ENCODE data around the gene PNLIPRP1. TPM values are rescaled to one million over a fixed set of nuclear protein-coding genes. Genes with fewer than 3 reads are reported as not detected.

Gene PNLIPRP1
- total RNA-seq = not detected in 2 replicates

DNA sequence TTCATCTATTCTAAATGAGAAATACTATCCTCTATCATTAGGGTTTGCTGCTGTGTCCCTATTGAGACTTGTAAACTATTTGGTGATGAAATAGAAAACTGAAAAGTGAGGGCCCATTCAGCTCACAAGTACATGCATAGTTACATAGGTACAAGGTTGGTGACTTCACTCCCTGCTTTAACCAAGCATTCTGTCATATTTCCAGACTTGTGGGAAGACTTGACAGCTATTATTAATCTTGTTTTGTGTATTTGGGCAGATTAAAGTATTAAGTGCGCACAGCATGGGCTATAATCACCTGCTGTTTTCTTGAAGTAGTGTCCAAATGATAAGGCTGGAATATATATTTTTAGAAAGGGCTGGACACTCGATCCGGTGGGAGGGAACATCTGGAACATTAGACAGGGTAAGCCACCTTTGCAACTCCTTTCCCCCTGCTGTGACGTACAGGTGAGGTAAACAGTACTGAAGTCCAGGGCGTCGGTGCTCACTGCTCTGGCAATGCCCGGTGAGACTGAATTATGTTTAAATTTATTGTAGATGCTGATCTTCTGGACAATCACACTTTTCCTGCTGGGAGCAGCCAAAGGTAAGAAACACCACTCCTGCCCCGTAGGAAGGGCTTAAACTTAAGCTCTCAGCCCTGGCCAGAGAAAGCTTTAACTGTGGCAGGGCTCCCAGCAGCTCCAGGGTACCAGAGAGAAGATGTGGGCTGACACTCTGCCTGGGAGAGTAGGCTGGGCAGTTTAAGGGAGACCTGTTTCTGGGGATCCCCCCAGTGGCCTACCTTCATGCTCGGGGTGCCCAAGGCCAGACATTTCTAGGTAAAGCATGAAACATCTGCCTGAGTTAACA, at the start of gene PNLIPRP1:
TSS of gene PNLIPRP1 (plus strand) at position 370 of the 855 bp plus-strand sequence. CDS start at position 541, 171 bp downstream.
- no peak for DNase-seq

DNA sequence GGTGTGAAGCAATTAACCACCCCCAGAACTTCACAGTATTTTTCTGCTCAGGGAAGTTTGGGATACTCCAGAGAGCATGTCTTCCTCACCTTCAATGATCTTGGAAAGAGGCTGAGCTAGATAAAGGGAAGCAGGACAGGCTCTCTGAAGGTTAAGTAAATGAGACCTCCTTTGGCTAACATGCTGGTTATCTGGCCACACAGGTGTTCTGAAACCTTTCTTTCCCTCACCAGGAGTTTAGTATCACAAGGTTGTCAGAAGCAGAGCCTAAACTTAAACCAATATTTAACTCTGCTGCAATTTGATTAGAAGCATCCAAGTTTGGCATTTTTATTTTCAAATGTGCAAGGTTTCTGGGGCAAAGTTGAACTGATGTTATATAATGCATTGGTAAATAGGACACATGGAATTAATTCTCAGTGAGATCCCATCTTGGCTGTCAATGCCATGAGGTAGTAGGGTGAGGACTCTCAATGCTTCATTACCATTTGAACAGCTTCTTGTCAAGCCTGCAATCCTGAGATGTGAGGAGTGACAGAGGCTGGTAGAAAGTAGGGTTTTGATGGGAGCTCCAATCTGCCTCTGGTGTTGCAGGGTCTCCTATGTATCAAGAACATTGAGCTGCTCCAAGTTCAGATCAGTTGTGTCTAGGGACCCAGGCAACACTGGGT, 48.6 kb upstream of the PNLIPRP1 start:
- DNase-seq = no peak

DNA sequence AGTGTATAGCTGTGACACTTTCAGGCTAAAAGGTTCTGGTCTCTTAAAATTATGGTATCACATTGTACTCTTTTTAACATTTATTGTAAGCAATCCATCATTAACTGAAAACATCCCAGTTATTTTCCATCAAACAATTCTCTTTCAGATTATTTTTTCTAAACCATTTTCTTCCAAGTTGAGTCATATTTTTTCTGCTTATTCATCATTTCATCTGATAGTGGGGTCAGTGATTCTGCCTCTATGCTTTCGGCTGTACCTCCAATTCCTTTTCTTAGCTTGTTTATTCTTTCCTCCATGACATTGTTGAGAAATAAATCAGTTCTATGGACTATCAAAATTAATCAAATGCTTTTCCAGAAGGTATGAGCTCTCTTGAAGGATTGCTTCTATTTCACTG, 45.6 kb upstream of the PNLIPRP1 start:
- no peak for DNase-seq

DNA sequence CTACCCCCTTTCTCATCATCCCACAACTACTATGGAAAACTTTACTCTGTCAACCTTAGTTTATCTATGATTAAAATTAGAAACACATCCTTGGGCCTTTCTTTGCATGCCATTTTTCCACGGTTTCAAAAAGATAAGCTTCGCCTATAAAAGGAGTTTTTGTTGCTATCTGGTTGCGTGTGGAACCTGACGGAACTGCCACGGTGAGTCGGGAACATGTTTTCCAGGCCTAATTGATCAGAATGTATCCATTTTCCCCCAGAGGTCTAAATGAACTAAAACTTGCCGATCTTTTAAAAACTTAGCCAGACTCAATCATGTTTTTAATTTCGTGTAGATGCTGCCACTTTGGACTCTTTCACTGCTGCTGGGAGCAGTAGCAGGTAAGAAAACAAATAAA, 45.0 kb upstream of the PNLIPRP1 start, which contains the start of gene PNLIP:
TSS of gene PNLIP (plus strand) at position 176 of the 400 bp plus-strand sequence. CDS start at position 338, 162 bp downstream.
- no peak for DNase-seq

DNA sequence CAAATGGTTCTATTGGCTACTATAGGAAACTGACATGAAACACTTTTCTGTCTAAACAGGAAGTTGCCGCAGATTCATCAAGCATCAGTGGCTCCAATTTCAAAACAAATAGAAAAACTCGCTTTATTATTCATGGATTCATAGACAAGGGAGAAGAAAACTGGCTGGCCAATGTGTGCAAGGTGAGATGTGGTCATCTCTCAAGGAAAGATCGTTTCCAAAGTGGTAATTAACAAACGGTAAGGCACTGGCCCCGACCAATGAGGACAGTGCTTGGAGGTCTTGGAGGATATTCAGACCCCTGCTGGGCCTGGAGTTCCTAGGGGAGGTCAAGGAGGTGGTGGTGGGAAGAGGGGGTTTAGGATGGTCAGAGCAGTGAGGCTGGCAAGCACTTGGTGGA, 42.5 kb upstream of the PNLIPRP1 start:
- no peak for DNase-seq

DNA sequence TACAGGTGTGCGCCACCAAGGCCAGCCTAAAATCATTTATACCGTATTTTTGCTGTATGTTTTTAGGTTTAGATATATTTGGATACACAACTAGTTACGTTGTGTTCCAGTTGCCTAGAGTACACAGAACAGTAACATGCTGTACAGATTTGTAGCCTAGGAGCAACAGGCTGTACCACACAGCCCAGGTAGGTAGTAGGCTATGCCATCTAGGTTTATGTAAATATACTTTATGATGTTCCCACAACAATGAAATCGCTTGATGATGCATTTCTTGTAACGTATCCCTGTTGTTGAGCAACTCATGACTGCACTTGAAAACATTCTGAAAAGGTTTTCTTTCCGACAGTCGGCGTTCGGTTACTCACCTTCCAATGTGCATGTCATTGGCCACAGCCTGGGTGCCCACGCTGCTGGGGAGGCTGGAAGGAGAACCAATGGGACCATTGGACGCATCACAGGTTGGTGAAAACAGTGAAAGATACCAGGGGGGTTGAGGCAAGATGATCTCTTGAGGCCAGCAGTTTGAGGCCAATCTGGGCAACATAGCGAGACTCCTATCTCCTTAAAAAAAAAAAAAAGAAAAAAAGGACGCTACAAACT, 37.3 kb upstream of the PNLIPRP1 start:
- no peak for DNase-seq

DNA sequence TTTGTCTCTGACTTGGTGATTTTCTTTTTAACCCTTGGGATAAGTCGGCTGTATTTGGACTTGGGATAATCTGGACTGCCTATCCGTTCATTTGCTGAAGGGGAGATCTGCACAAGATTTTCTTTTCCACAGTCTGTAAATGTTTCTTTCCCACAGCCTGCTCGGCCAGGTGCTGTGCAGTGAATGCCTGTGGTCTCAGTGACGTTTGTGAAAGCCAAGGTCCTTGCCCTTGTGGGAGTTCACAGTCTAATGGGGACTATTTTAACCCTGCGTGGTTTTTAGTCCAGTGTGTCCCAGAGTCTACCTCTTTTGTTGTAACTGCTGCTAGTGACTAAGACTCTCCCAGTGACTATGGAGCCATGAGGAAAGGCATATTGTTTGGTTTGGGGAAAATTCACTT, 36.1 kb upstream of the PNLIPRP1 start:
- DNase-seq = no peak

DNA sequence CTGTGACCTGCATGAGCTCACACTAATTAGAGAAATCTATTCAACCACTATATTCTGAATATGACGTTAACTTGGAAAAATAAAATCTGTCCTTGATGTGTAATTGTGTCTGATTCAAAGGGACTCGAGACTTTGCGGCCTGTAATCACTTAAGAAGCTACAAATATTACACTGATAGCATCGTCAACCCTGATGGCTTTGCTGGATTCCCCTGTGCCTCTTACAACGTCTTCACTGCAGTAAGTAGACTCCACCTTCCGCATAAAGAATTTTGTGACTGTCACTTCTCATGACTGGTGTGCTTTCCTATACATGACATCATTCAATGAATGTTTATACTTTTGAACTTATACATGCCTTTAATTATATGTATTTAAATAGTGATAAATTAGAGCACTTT, 34.9 kb upstream of the PNLIPRP1 start:
- DNase-seq = no peak

DNA sequence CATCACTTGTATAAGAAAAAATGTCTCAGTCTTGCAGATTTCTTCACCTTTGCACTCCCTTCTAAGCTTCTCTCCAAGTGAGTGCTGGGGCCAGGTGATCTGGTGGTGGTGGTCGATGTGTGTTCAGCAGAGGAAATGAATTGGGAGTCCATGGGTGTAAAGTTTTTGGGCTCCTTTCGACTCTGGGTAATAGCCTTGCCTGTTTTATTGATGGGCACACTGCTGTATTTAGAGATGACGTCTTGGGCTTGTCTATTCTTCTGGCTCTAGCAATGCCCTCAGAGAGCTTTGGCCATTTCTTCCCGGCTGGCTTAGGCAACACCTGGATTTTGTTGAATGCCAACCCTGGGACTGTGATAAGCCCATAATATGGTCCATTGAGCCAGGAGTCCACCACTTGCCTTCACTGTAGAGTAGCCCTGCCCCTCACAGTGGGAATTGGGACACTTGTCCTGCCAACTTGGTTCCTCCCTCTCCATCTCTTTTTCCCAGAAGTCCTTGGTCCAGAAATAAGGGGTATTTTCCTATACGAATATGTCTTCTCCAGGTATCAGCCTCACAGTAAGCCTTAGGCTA, 33.4 kb upstream of the PNLIPRP1 start:
- no peak for DNase-seq

DNA sequence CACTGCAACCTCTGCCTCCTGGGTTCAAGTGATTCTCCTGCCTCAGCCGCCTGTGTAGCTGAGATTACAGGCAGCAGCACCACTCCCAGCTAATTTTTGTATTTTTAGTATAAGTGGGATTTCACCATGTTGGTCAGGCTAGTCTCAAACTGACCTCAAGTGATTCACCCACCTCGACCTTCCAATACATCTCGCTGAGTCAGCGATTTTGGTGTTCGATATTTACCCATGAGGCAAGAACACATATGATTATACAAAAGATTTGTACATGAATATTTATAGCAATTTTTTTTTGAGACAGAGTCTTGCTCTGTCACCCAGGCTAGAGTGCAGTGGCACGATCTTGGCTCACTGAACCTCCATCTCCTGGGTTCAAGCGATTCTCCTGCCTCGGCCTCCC, 25.2 kb upstream of the PNLIPRP1 start:
- no peak for DNase-seq

DNA sequence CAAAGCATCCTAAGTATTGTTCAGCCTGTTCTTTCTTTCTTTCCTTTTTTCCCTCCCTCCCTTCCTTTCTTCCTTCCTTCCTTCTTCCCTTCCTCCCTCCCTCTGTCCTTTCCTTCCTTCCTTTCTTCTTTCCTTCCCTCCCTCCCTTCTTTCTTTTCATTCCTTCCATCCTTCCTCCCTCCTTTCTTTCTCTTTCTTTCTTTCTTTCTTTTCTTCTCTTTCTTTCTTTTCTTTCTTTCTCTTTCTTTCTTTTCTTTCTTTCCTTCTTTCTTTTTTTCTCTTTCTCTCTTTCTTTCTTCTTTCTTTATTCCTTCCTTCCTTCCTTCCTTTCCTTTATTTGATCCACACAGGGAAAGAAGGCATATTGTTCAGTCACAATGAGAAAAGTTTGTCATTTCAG, 23.8 kb upstream of the PNLIPRP1 start:
- DNase-seq = no peak

DNA sequence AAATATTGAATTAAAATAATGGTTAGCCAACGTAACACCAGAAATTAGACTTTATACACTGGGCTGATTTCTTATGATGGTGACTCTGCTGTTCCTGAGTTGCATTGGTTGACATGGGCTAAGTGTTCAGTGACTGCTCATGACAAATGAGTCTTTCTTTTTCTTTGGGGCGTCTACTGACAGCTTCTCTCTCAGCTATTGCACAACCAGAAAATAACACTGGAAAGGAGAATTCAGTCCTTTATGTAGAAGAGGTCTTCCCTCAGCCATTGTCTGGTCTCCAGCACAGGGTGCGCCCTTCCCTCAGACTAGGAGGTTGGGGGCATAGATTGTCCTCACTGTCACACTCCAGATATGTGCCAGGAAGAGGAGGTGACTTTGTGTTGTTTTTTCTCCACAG, 23.4 kb upstream of the PNLIPRP1 start:
- no peak for DNase-seq

DNA sequence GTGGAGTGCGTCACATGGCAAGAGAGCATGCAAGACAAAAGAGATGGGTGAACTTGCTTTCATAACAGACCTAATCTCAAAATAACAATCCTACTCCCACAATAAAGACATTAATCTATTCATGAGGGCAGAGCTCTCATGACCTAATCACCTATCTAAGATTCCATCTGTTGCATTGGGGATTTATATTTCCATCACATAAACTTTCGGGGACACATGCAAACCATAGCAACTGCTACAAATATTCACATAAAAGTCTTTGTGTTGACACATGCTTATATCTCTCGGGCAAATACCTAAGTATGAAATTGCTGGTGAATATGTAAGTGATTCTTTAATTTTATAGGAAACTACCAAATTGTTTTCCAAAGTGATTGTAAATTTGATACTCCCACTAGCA, 16.0 kb upstream of the PNLIPRP1 start:
- no peak for DNase-seq

DNA sequence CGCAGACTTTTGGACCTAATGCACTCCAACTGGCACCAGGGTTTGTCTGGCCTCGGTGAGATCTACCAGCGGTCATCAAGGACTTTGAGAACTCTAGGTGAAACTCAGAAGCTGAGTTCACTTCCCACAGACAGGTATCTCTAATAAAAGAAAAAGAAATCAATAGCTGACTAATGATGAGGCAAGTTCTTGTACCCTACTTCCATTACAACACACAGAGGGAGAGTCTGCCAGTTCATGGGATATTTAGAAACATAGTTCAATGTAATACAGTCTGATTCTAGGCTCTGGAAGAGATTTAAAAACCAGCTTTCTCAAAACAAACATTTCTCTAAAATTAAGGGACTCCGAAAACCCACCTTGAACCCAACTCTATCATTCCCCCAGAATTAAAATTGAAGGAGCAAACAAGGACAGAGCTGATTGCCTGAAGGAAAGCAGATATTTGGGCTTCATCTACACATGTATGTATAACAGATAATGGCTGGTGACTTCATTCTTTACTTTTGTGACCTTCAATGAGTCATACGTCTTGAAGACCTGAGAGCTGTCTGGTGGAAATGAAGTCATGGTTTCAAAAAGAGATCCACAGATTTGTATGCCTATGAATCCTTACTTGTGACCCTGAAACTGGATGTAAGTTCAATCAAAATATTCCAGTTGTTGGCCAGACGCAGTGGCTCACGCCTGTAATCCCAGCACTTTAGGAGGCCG, 2.7 kb upstream of the PNLIPRP1 start:
- no peak for DNase-seq

DNA sequence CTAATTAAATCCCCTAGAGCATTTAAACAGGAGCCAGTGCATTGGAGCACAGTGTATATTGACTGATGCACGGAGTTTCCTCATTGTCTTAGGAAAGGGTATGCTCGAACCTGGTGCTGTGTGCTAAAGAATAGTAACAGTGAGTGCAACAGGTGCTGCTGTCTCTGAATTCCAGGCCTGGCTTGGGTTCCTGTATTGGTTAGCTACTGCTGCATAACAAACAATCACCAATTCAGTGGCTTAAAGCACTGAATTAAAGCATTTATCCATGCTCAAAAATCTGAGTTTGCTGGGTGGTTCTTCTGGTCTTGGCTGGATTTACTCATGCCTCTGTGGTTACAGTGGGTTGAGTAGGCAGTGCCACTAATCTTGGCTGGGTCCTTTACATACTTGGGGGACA, 1.8 kb upstream of the PNLIPRP1 start:
- no peak for DNase-seq

DNA sequence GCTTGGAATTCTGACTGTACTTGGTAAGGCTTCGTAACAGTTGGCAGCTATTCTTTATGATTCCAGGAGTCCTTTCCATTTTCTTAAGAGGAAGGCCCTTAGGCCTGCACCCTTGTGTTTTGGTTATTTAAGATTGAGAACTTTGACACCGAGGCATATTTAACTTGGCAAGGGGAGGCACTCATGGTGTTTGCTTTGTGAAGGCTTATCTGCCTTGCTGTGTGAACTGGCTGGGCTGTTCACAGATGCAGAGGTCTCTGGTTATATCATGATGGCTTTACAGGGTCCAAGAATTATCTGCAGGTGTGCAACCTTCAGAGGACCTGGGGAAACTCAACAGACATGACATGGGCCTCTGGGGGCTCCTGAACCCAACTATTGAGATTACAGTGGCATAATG, 833 bp upstream of the PNLIPRP1 start:
- DNase-seq = no peak

DNA sequence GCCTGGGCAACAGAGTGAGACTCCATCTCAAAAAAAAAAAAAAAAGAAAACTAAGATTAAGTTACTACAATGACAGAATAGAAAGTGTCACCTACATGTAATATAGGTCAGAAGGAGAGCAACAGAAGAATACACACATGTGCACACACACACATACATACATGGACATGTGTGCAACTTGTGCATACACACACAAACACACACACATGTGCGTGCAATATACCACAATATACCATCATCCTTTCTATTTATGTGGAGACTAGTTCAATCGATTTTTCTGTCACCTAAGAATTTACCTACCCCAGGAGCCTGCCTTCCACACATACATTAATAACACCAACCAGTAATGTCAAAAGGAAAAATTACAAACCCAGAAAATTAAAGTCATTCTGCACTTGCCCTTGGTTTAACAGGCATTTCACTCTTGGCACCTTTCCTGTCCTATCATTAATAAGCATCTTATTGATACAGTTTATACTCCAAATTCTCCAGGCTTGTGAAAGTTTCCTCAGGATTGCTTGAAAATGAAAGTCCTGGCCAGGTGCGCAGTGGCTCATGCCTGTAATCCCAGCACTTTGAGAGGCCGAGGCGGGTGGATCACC, 2.5 kb downstream of the PNLIPRP1 start:
- DNase-seq = no peak

DNA sequence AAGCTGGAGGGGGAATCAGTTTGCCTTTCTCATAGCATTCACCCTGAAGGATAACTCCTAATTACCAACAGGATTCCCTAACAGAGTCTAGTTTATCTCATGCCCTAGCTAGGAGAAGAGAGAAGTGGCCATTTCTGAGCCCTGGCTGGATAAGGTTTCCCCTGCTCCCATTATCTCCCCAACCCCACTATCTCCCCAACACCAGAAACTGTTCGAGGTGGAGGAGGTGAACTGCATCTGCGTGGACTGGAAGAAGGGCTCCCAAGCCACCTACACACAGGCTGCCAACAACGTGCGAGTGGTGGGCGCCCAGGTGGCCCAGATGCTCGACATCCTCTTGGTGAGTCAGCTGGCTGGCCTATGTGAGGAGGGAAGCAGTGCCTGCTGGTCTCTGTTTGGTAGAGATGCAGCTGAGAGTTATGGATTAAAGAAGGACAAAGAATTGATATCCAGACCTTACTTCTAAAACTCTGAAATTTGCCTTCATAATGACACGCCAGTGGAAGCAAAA, 3.8 kb downstream of the PNLIPRP1 start:
- DNase-seq = no peak

DNA sequence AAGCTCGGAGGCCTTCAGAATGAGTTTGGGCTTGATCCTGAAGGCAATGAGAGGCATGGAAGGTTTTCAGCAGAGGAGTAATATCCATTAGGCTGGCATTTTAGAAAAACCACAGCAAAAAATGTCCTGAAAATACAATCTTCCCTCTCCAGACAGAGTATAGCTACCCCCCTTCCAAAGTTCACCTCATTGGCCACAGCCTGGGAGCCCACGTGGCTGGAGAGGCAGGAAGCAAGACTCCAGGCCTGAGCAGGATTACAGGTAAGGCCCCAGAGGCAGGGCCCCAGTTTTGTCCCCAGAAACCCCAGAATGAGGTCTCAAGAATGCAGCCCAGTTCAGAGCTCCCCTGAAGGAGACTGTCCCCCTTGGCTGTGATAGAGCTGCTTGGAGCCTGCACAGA, 5.3 kb downstream of the PNLIPRP1 start:
- no peak for DNase-seq

DNA sequence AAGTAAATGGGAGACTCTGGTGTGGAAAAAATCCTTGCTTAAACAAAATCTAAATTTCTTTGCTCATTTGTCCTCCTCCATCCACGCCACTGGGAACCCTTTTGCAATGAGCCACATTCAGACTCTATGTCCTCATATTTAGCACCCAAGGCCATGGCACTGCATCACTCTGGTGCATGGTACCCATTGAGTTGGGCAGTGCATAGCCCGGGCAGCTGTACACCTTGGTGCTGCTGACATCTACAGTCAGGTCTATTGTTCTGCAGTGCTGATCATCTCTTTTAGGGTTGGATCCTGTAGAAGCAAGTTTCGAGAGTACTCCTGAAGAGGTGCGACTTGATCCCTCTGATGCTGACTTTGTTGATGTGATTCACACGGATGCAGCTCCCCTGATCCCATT, 6.8 kb downstream of the PNLIPRP1 start:
- no peak for DNase-seq

DNA sequence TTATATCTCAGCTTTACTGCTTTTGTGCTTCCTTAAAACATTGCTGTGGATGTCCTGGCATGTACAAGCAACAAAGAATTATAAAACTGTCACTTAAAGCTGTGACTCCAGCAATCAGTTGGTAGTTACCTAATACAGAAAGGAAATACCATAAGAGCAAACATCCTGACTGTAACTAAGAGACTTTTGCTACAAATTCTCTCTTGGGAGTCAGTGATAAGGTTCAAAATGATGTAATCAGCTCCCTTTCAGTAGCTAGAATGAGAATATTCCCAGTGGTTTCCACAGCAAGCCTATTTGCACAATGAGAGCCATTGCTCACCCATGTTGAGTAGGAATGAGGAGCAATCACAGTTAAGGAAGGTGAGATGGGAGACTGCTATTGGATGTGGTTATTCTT, 7.6 kb downstream of the PNLIPRP1 start:
- no peak for DNase-seq

DNA sequence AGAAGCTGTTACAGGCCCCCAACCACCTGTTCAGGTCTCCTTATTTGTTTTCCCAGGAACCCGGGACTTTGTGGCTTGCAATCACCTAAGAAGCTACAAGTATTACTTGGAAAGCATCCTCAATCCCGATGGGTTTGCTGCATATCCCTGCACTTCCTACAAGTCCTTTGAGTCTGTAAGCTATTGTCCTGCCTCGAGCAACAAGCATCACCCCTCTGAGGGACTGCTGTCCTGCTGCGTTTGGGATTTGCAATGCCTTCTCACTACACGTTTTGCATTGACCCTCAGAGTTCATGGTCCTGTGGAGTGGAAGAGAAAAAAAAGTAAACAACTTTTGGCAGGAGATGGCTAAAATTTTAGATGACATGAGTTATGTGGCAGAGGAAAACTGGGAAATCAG, 9.2 kb downstream of the PNLIPRP1 start:
- no peak for DNase-seq
